ENCODE data around the gene DNAJC5. TPM values are rescaled to one million over a fixed set of nuclear protein-coding genes. Genes with fewer than 3 reads are reported as not detected.

DNAJC5 gene
- total and polyA plus RNA-seq, 9 of the 15 experiments (the other 6 are each of a cell fraction or from before 2014, with no cell fraction given): 0.95 to 42.8 (median 23.4) TPM

GRCh38 chr20:63973160-63973479, 78.2 kb downstream of the DNAJC5 start (continued):
- TF ChIP-seq ZNF407 (IDR thresholded peaks at IDR 0.05; ENCODE audit: low read depth) (no peak), MED1 (CRISPR knock-in tag; IDR thresholded peaks at IDR 0.05; ENCODE audit: borderline replicate concordance) (no peak)
